HepG2 (cell line): Measurements from ENCODE around the gene TNFRSF11A. TPM values are rescaled to one million over a fixed set of nuclear protein-coding genes. Genes with fewer than 3 reads are reported as not detected.

Experiments used
- ATAC-seq: fragments of 200-7000 bp; cut with Tn5 transposase; 3 replicates; pipeline ENCODE4 v1.9.1; 2020; ENCODE audit warnings: mild to moderate bottlenecking, moderate library complexity
- BruUV-seq: library from RNA; stranded (reverse); fragments of 400-500 nt; replicated peaks from 2 replicates; lab custom pipeline; 2021; lab: Mats Ljungman, UMichigan
- CTCF ChIA-PET: fragments of 300-600 bp; formaldehyde crosslinking; extraction: SDS; loops from one replicate; lab custom pipeline; 2021; ENCODE audit warnings: low total read pairs, inconsistent platforms, low intra/inter-chr PET ratio; lab: Yijun Ruan, JAX
- POLR2A ChIA-PET: fragments of 350-600 bp; sonication (Branson Sonifier 250); formaldehyde crosslinking; loops from one replicate; lab custom pipeline; 2020; ENCODE audit warnings: antibody characterized with exemption, inconsistent platforms; lab: Yijun Ruan, JAX
- DNase-seq: peaks from one replicate; pipeline ENCODE4 v3.0.0-alpha.2; 2015; ENCODE audit warnings: low spot score
- FAIRE-seq: peaks from 3 replicates; lab custom pipeline; 2011; peaks lifted over from hg19 to GRCh38; lab: Jason Lieb, UNC
- H2AFZ ChIP-seq: one replicate; pipeline ENCODE4 v1.6.1; 2011; ENCODE audit warnings: low read length, inconsistent platforms
- H3K27ac ChIP-seq: fragments of 300-600 bp; 3 replicates; pipeline ENCODE4 v1.8.0; 2011; ENCODE audit warnings: mixed run types, mild to moderate bottlenecking, mixed read lengths, low read length, inconsistent platforms; ENCODE audit not compliant: insufficient read depth; ENCODE audit errors: extremely low read length
- H3K27me3 ChIP-seq, 2 experiments: fragments of 200-600 bp in 1 of 2; 2 replicates in 1 of 2; 3 replicates in 1 of 2; pipeline versions ENCODE4 v1.6.0 to v1.8.0; 2011; ENCODE audit warnings: low read length in 2 of 2, mild to moderate bottlenecking in 2 of 2, moderate library complexity in 2 of 2, inconsistent platforms in 1 of 2; ENCODE audit not compliant: insufficient read depth in 2 of 2, control insufficient read depth in 1 of 2
- H3K36me3 ChIP-seq, 2 experiments: fragments of 200-600 bp in 1 of 2; replicated peaks in 1 of 2; 2 replicates in 1 of 2; 3 replicates in 1 of 2; pipeline versions ENCODE4 v1.5.1 to v1.8.0; 2011; ENCODE audit warnings: low read length in 2 of 2, inconsistent platforms in 1 of 2; ENCODE audit not compliant: insufficient read depth in 2 of 2, control insufficient read depth in 1 of 2
- H3K4me1 ChIP-seq: 2 replicates; pipeline ENCODE4 v1.5.1; 2012; ENCODE audit warnings: low read length, inconsistent platforms; ENCODE audit not compliant: insufficient read depth
- H3K4me2 ChIP-seq: 2 replicates; pipeline ENCODE4 v1.6.0; 2011; ENCODE audit warnings: low read depth, low read length, inconsistent platforms
- H3K4me3 ChIP-seq, 3 experiments: fragments of 200-600 bp in 1 of 3; sonication (generic), shearing (Covaris generic) in 1 of 3; replicated peaks in 1 of 3; 2 replicates each; pipeline ENCODE4 v1.5.1; 2011 to 2016; ENCODE audit warnings: low read length in 3 of 3, inconsistent platforms in 2 of 3, low read depth in 2 of 3, mild to moderate bottlenecking in 2 of 3, control low read depth in 1 of 3, mixed read lengths in 1 of 3; ENCODE audit not compliant: insufficient read depth in 1 of 3
- H3K79me2 ChIP-seq: one replicate; pipeline ENCODE4 v1.6.1; 2011; ENCODE audit warnings: low read length, inconsistent platforms; ENCODE audit not compliant: insufficient read depth
- H3K9ac ChIP-seq: 2 replicates; pipeline ENCODE4 v1.6.0; 2011; ENCODE audit warnings: mild to moderate bottlenecking, low read depth, low read length, inconsistent platforms; ENCODE audit not compliant: insufficient read depth
- H3K9me3 ChIP-seq: 2 replicates; pipeline ENCODE4 v1.5.1; 2012; ENCODE audit warnings: mild to moderate bottlenecking, low read length
- H4K20me1 ChIP-seq: 2 replicates; pipeline ENCODE4 v1.6.0; 2011; ENCODE audit warnings: inconsistent platforms, mild to moderate bottlenecking, low read length, moderate library complexity; ENCODE audit not compliant: insufficient read depth
- BCL6 ChIP-seq: IDR thresholded peaks from 2 replicates; pipeline ENCODE4 v1.6.1; 2016; ENCODE audit warnings: missing genetic modification reagents, missing compliant biosample characterization
- ETV6 ChIP-seq: sonication (generic); formaldehyde crosslinking; conservative IDR thresholded peaks from 2 replicates; pipeline ENCODE4 v1.4.0; 2020; ENCODE audit warnings: missing genetic modification reagents
- GZF1 ChIP-seq: sonication (generic); formaldehyde crosslinking; IDR thresholded peaks from 2 replicates; pipeline ENCODE4 v1.5.1; 2020; ENCODE audit warnings: mild to moderate bottlenecking, missing genetic modification reagents
- NFE2 ChIP-seq: sonication (generic); formaldehyde crosslinking; IDR thresholded peaks from 2 replicates; pipeline ENCODE4 v1.4.0; 2020; ENCODE audit warnings: missing genetic modification reagents
- NONO ChIP-seq, 2 experiments: fragments of 450-650 bp in 1 of 2; sonication (generic) in 1 of 2; formaldehyde crosslinking in 1 of 2; IDR thresholded peaks in 1 of 2; conservative IDR thresholded peaks in 1 of 2; 2 replicates each; pipeline versions ENCODE4 v1.6.1 to v1.8.0; 2017 to 2022; ENCODE audit warnings: mild to moderate bottlenecking in 1 of 2, missing genetic modification reagents in 1 of 2, moderate library complexity in 1 of 2
- YEATS2 ChIP-seq: sonication (generic); formaldehyde crosslinking; IDR thresholded peaks from 2 replicates; pipeline ENCODE4 v1.4.0; 2020; ENCODE audit warnings: missing genetic modification reagents, borderline replicate concordance
- ZBTB46 ChIP-seq: sonication (generic); formaldehyde crosslinking; IDR thresholded peaks from 2 replicates; pipeline ENCODE4 v1.4.0; 2020; ENCODE audit warnings: mild to moderate bottlenecking, missing genetic modification reagents, borderline replicate concordance
- ZNF512 ChIP-seq: sonication (generic); formaldehyde crosslinking; IDR thresholded peaks from 2 replicates; pipeline ENCODE4 v1.4.0; 2020; ENCODE audit warnings: mild to moderate bottlenecking, missing genetic modification reagents
- ZNF670 ChIP-seq: sonication (generic); formaldehyde crosslinking; IDR thresholded peaks from 2 replicates; pipeline ENCODE4 v1.8.0; 2022; ENCODE audit warnings: mild to moderate bottlenecking, missing genetic modification reagents, borderline replicate concordance
- ZNF776 ChIP-seq: sonication (generic); formaldehyde crosslinking; IDR thresholded peaks from 2 replicates; pipeline ENCODE4 v1.4.0; 2020; ENCODE audit warnings: mild to moderate bottlenecking, missing genetic modification reagents
- WGBS: methylation state at CpG from one replicate; pipeline ENCODE4 v1.1.6; 2017; ENCODE audit warnings: low lambda C conversion rate; 5-methylcytosine and 5-hydroxymethylcytosine counted together
- in situ Hi-C: cut with HindIII; loops from 2 replicates; pipeline ENCODE4 v1.10.0; 2017; ENCODE audit warnings: low pct_unique_long_range_greater_than_20kb; ENCODE audit not compliant: extremely low pct_ligation_motif_present
- intact Hi-C: fragments of 100-400 bp; cut with micrococcal nuclease; formaldehyde crosslinking; loops from one replicate; pipeline ENCODE4 v1.10.0; 2022; ENCODE audit not compliant: unreplicated experiment
- polyA plus RNA-seq, 8 experiments: library from polyadenylated mRNA; depleted of rRNA in 3 of 8; stranded (reverse) in 7 of 8; unstranded in 1 of 8; fragments of >200 nt; fragmentation: Illumina TruSeq in 4 of 8; extraction: Trizol in 4 of 8; gene quantifications; 2 replicates each; pipeline versions ENCODE4 v1.2.1 to v1.2.3, GENCODE V29; 2011 to 2016; ENCODE audit warnings: low read depth in 4 of 8, missing spikeins in 1 of 8, mixed read lengths in 1 of 8; ENCODE audit not compliant: insufficient read depth in 1 of 8
- total RNA-seq, 5 experiments: library from RNA; depleted of rRNA; stranded (reverse); fragments of >200 nt; fragmentation: Illumina TruSeq; extraction: Trizol; gene quantifications; 2 replicates each; pipeline ENCODE4 v1.2.3, GENCODE V29; 2016; ENCODE audit warnings: low read depth in 1 of 5

Gene TNFRSF11A
- total and polyA plus RNA-seq, 2 of the 13 experiments (the other 11 are each of a cell fraction or from before 2014, with no cell fraction given) = 4.6 to 6.4 TPM

GRCh38 chr18:62372882-62373281 lies 47.8 kb downstream of the TNFRSF11A start:
- Histone ChIP-seq H3K27me3 (no peaks in the 10 kb centered on the region; a peak in 1 of 5 replicates), H3K4me2 (no peak overlapping the region), H3K9me3 (no peaks in the 10 kb centered on the region), H4K20me1 (no peaks in the 10 kb centered on the region), H3K27ac (no peak overlapping the region), H2AFZ (no peak overlapping the region), H3K4me1 (no peaks in the 10 kb centered on the region), H3K4me3 (no peak overlapping the region), H3K36me3 (peaks cover 1 to 10% of the 10 kb centered on the region in 2 experiments; a peak in 3 of 5 replicates), H3K9ac (no peak overlapping the region), H3K79me2 (no peaks in the 10 kb centered on the region)
- no peak for TF ChIP-seq YEATS2 (CRISPR knock-in tag)
- TF ChIP-seq ETV6 (CRISPR knock-in tag) = no peak
- no peak for TF ChIP-seq ZNF670 (CRISPR knock-in tag)
- no peak for TF ChIP-seq BCL6 (CRISPR knock-in tag)
- TF ChIP-seq ZBTB46 (CRISPR knock-in tag) = no peak
- TF ChIP-seq NONO (IDR thresholded peaks at IDR 0.05) = no peak
- no peak for TF ChIP-seq NONO (CRISPR knock-in tag; conservative IDR thresholded peaks at IDR 0.05)
- no peak for TF ChIP-seq ZNF512 (CRISPR knock-in tag)
- no peak for TF ChIP-seq ZNF776 (CRISPR knock-in tag)
- no peak for TF ChIP-seq NFE2 (CRISPR knock-in tag)
- no peak for TF ChIP-seq GZF1
- ChIA-PET CTCF (no interaction called here), POLR2A (no interaction called here)
- ATAC-seq (no peak), DNase-seq (no peak), FAIRE-seq (no peak)
- no TSS peak for BruUV-seq
- in situ Hi-C loops (no loop called here), intact Hi-C loops (no loop called here)
- WGBS = 93% methylated on average over 4 of the region's 4 CpGs
